ENCODE data around the gene PPARGC1A.

DNA sequence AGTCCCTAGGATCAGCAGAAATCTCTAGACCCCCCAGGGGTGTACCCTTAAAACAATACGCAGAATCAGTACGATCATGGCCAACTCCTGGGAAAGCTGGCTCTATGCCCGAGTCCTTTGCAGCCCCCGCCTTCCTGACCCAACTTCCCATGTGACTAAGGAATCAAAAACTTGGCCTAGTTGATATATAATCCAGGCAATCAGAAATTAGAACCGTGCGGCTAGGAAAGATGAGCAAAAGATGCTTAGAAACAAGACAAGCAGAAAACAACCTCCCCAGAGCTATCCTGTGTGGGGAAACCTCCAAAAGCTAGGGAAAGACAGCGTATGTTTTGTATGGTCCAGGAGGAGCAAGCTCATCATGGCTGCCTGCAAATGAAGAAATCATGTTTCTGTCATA is 110.0 kb downstream of the PPARGC1A start:
- TF ChIP-seq TAF1 (IDR thresholded peaks at IDR 0.05; ENCODE audit: low read depth, low read length) (no peak), POLR2A (IDR thresholded peaks at IDR 0.05; ENCODE audit: low read depth, low read length) (no peak), POLR2AphosphoS5 (IDR thresholded peaks at IDR 0.05; ENCODE audit: low read depth, low read length) (no peak), SPI1 (IDR thresholded peaks at IDR 0.05; ENCODE audit: low read depth, low read length) (no peak), PAX5 (IDR thresholded peaks at IDR 0.05; ENCODE audit: insufficient read depth, low read length, severe bottlenecking) (no peak)
